ENCODE results near the gene TTLL5.

DNA sequence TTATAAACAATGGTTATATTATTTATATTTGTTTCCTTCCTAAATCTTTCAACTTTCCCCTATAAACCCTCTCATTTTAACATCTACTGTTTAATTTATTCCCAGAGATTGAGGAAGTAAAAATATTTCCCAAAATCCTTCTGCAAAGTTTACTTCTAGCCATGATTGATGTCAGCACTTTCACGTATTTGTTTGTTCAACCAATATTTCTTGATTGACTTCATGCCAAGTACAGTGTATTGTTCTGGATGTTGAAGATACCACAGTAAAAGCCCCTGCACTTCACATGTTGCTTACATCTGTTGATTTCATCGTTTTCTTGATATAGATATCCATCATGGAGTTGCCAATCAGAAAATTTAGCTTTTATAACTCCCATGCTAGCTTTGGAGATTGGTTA, 81.8 kb downstream of the TTLL5 start:
- TF ChIP-seq, protein P1, sequence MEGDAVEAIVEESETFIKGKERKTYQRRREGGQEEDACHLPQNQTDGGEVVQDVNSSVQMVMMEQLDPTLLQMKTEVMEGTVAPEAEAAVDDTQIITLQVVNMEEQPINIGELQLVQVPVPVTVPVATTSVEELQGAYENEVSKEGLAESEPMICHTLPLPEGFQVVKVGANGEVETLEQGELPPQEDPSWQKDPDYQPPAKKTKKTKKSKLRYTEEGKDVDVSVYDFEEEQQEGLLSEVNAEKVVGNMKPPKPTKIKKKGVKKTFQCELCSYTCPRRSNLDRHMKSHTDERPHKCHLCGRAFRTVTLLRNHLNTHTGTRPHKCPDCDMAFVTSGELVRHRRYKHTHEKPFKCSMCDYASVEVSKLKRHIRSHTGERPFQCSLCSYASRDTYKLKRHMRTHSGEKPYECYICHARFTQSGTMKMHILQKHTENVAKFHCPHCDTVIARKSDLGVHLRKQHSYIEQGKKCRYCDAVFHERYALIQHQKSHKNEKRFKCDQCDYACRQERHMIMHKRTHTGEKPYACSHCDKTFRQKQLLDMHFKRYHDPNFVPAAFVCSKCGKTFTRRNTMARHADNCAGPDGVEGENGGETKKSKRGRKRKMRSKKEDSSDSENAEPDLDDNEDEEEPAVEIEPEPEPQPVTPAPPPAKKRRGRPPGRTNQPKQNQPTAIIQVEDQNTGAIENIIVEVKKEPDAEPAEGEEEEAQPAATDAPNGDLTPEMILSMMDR (conservative IDR thresholded peaks at IDR 0.05 in 1 of 2, IDR thresholded peaks at IDR 0.05 in 1 of 2; ENCODE audit: extremely low read depth in 1 of 2, insufficient read depth in 1 of 2, low read depth in 1 of 2, low read length in 2 of 2): no peak
- TF ChIP-seq EZH2 (IDR thresholded peaks at IDR 0.05; ENCODE audit: borderline replicate concordance, low read length): no peak
